GM18858 (cell line): ENCODE data around the gene KCNQ1.

Experiments used
- ATAC-seq: cut with Tn5 transposase; IDR thresholded peaks from one replicate; pipeline ENCODE4 v1.9.1; 2021; ENCODE audit not compliant: unreplicated experiment

The KCNQ1 gene

GRCh38 chr11:2704356-2704755 is 259.5 kb downstream of the KCNQ1 start:
- no peak for ATAC-seq

- ATAC-seq = no peak
Observed at GRCh38 chr11:2704896-2705606, 260.2 kb downstream of the KCNQ1 start.

- no peak for ATAC-seq
Observed at GRCh38 chr11:2706321-2706720, 261.5 kb downstream of the KCNQ1 start.

GRCh38 chr11:2707736-2708135 is 262.9 kb downstream of the KCNQ1 start:
- ATAC-seq = no peak

- ATAC-seq = no peak
Observed at GRCh38 chr11:2708151-2708581, 263.4 kb downstream of the KCNQ1 start.

GRCh38 chr11:2708757-2709281 is 264.0 kb downstream of the KCNQ1 start:
- no peak for ATAC-seq

- no peak for ATAC-seq
Observed at GRCh38 chr11:2709429-2709828, 264.6 kb downstream of the KCNQ1 start.

GRCh38 chr11:2711161-2711560 is 266.4 kb downstream of the KCNQ1 start:
- no peak for ATAC-seq

- ATAC-seq = no peak
Observed at GRCh38 chr11:2713094-2713493, 268.3 kb downstream of the KCNQ1 start.

- no peak for ATAC-seq
Observed at GRCh38 chr11:2713661-2714462, 269.1 kb downstream of the KCNQ1 start.

GRCh38 chr11:2714463-2714800 is 269.6 kb downstream of the KCNQ1 start:
- ATAC-seq = no peak

- no peak for ATAC-seq
Observed at GRCh38 chr11:2714871-2715270, 270.1 kb downstream of the KCNQ1 start.

GRCh38 chr11:2715716-2716350 is 271.0 kb downstream of the KCNQ1 start:
- ATAC-seq = no peak

GRCh38 chr11:2716376-2717095 is 271.7 kb downstream of the KCNQ1 start:
- ATAC-seq = no peak

- no peak for ATAC-seq
Observed at GRCh38 chr11:2717561-2718325, 272.9 kb downstream of the KCNQ1 start.

- no peak for ATAC-seq
Observed at GRCh38 chr11:2718817-2719438, 274.1 kb downstream of the KCNQ1 start.

- ATAC-seq = no peak
Observed at GRCh38 chr11:2719831-2720590, 275.2 kb downstream of the KCNQ1 start.

- no peak for ATAC-seq
Observed at GRCh38 chr11:2721210-2721916, 276.6 kb downstream of the KCNQ1 start.

- no peak for ATAC-seq
Observed at GRCh38 chr11:2722955-2723354, 278.1 kb downstream of the KCNQ1 start.
